A673 (cell line): Measurements from ENCODE around the gene RBFOX2. TPM values are rescaled to one million over a fixed set of nuclear protein-coding genes. Genes with fewer than 3 reads are reported as not detected.

Experiments used
- BruUV-seq: library from RNA; stranded (reverse); fragments of 400-500 nt; replicated peaks from 2 replicates; lab custom pipeline; 2021; lab: Mats Ljungman, UMichigan
- CTCF ChIA-PET: fragments of 300-600 bp; sonication (Branson Sonifier 250); formaldehyde crosslinking; loops from one replicate; lab custom pipeline; 2022; ENCODE audit warnings: antibody characterized with exemption; lab: Charles Lee
- POLR2A ChIA-PET: fragments of 300-600 bp; sonication (Branson Sonifier 250); formaldehyde crosslinking; loops from one replicate; lab custom pipeline; 2022; ENCODE audit warnings: antibody characterized with exemption; ENCODE audit not compliant: low non-redundant PET; lab: Charles Lee
- DNase-seq: peaks from one replicate; pipeline ENCODE4 v3.0.0-alpha.2; 2015; ENCODE audit warnings: low spot score
- H3K27ac ChIP-seq: fragments of 200-600 bp; sonication (generic); 2 replicates; pipeline ENCODE4 v1.5.1; 2016; ENCODE audit warnings: mixed run types, low read depth, mild to moderate bottlenecking, mixed read lengths, antibody characterized with exemption, low read length; ENCODE audit not compliant: poor library complexity, severe bottlenecking
- H3K27me3 ChIP-seq: fragments of 200-600 bp; sonication (generic); replicated peaks from 2 replicates; pipeline ENCODE4 v1.6.1; 2017; ENCODE audit warnings: mixed run types, low read depth, mild to moderate bottlenecking, mixed read lengths, antibody characterized with exemption, low read length; ENCODE audit not compliant: insufficient read depth, poor library complexity
- H3K36me3 ChIP-seq: fragments of 200-600 bp; sonication (generic); 2 replicates; pipeline ENCODE4 v1.6.1; 2016; ENCODE audit warnings: mixed run types, mild to moderate bottlenecking, mixed read lengths, antibody characterized with exemption, low read length; ENCODE audit not compliant: insufficient read depth, poor library complexity, severe bottlenecking
- H3K4me1 ChIP-seq: fragments of 200-600 bp; sonication (generic); 2 replicates; pipeline ENCODE4 v1.6.1; 2017; ENCODE audit warnings: mixed run types, mild to moderate bottlenecking, mixed read lengths, antibody characterized with exemption, low read length; ENCODE audit not compliant: insufficient read depth, poor library complexity, severe bottlenecking
- H3K4me3 ChIP-seq: fragments of 200-600 bp; sonication (generic); 2 replicates; pipeline ENCODE4 v1.5.1; 2016; ENCODE audit warnings: low read depth, mixed run types, mild to moderate bottlenecking, mixed read lengths, low read length; ENCODE audit not compliant: poor library complexity, severe bottlenecking
- H3K9me3 ChIP-seq: fragments of 200-600 bp; sonication (generic); 2 replicates; pipeline ENCODE4 v1.6.1; 2016; ENCODE audit warnings: mixed run types, low read depth, mild to moderate bottlenecking, mixed read lengths, antibody characterized with exemption, low read length; ENCODE audit not compliant: poor library complexity, severe bottlenecking
- CTCF ChIP-seq: fragments of 300-800, 200-600 bp; sonication (generic); conservative IDR thresholded peaks from 2 replicates; pipeline ENCODE4 v1.5.1; 2017; ENCODE audit warnings: low read depth, mild to moderate bottlenecking, antibody characterized with exemption, low read length, moderate library complexity, mixed read lengths
- EZH2 ChIP-seq: fragments of 200-600 bp; sonication (generic); IDR thresholded peaks from 2 replicates; pipeline ENCODE4 v1.6.1; 2017; ENCODE audit warnings: borderline replicate concordance, low read depth, mild to moderate bottlenecking, mixed read lengths, antibody characterized with exemption, low read length; ENCODE audit not compliant: poor library complexity, severe bottlenecking
- intact Hi-C: fragments of 100-400 bp; cut with micrococcal nuclease; formaldehyde crosslinking; loops from one replicate; pipeline ENCODE4 v1.10.0; 2022; ENCODE audit not compliant: unreplicated experiment
- total RNA-seq: library from RNA; stranded (reverse); gene quantifications from 2 replicates; pipeline ENCODE4 v1.2.3, GENCODE V29; 2021

The RBFOX2 gene
- total RNA-seq, 1 experiment from 2014 or later = 142 TPM

- H3K4me3 ChIP-seq = no peak overlapping the region
- H3K27ac ChIP-seq = no peak overlapping the region
- ChIA-PET POLR2A (no interaction called here), CTCF (no interaction called here)
- BruUV-seq = no TSS peak
- H3K9me3 ChIP-seq = no peaks in the 10 kb centered on the region
- intact Hi-C loops = no loop called here
- TF ChIP-seq EZH2 = no peak
- no peak for TF ChIP-seq CTCF
- H3K4me1 ChIP-seq = peaks cover 34% of the 10 kb centered on the region
- H3K36me3 ChIP-seq = no peaks in the 10 kb centered on the region
- DNase-seq = no peak
- no peaks in the 10 kb centered on the region for H3K27me3 ChIP-seq
Measured at GRCh38 chr22:35956850-35957249, 71.8 kb downstream of the RBFOX2 start.

GRCh38 chr22:35955546-35955945 is 73.1 kb downstream of the RBFOX2 start:
- H3K27ac ChIP-seq = no peak overlapping the region
- no peaks in the 10 kb centered on the region for H3K9me3 ChIP-seq
- TF ChIP-seq EZH2 (no peak), CTCF (no peak)
- intact Hi-C loops = no loop called here
- H3K4me1 ChIP-seq = peaks cover 21% of the 10 kb centered on the region
- DNase-seq = no peak
- no peak overlapping the region for H3K4me3 ChIP-seq
- no peaks in the 10 kb centered on the region for H3K27me3 ChIP-seq
- POLR2A ChIA-PET = no interaction called here
- H3K36me3 ChIP-seq = no peaks in the 10 kb centered on the region
- CTCF ChIA-PET = no interaction called here
- BruUV-seq = no TSS peak

- ChIA-PET POLR2A (interaction anchor here (0.6 kb wide), 1 partner anchor 471 kb away, joined by 3 read pairs; no protein-coding TSS in a partner anchor), CTCF (interaction anchor here (1.1 kb wide), 1 partner anchor 113 kb away, joined by 3 read pairs; no protein-coding TSS in a partner anchor)
- no peaks in the 10 kb centered on the region for H3K27me3 ChIP-seq
- intact Hi-C loops = loop anchor here (2.0 kb wide), 1 partner anchor 20 kb away; no protein-coding TSS in a partner anchor
- H3K36me3 ChIP-seq = no peaks in the 10 kb centered on the region
- H3K4me3 ChIP-seq = no peak overlapping the region
- no peak for DNase-seq
- TF ChIP-seq EZH2 (no peak), CTCF (no peak)
- BruUV-seq = no TSS peak
- no peak overlapping the region for H3K27ac ChIP-seq
- H3K9me3 ChIP-seq = no peaks in the 10 kb centered on the region
- peaks cover 12% of the 10 kb centered on the region for H3K4me1 ChIP-seq
Measured at GRCh38 chr22:35952576-35952975, 76.0 kb downstream of the RBFOX2 start.
